Suppressor macrophage treated with lipopolysaccharide for 4 hours (primary cell): ENCODE data around the gene ATP6V1F.

Experiments used
- DNase-seq: peaks from one replicate; pipeline ENCODE4 v3.0.0-alpha.2; 2020

The ATP6V1F gene

DNA sequence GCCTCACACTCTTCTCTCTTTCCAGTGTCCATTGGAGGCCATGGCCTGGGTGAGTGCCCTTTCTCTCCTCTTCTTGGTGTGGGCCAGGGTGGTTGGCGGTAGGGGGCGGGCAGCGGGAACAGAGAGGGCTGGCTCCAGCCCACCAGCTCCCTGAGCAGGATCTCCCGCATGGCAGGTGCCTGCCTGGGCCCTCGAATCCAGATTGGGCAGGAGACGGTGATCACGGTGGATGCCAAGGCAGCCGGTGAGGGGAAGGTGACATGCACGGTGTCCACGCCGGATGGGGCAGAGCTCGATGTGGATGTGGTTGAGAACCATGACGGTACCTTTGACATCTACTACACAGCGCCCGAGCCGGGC lies 13.5 kb upstream of the ATP6V1F start:
- DNase-seq, result no peak

GRCh38 chr7:128849804-128850490 lies 12.7 kb upstream of the ATP6V1F start:
- DNase-seq, result no peak

- DNase-seq, result no peak
These were observed 10.0 kb upstream of the ATP6V1F start for GRCh38 chr7:128852537-128853254.

DNA sequence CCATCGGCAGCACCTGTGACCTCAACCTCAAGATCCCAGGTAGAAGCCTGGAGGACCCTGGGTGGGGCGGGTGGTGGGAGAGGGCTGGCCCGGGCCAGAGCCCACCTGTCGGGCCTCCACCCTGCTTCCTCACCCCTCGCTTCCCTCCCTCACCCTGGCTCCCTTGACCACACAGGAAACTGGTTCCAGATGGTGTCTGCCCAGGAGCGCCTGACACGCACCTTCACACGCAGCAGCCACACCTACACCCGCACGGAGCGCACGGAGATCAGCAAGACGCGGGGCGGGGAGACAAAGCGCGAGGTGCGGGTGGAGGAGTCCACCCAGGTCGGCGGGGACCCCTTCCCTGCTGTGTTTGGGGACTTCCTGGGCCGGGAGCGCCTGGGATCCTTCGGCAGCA lies 8.9 kb upstream of the ATP6V1F start:
- no peak for DNase-seq

DNA sequence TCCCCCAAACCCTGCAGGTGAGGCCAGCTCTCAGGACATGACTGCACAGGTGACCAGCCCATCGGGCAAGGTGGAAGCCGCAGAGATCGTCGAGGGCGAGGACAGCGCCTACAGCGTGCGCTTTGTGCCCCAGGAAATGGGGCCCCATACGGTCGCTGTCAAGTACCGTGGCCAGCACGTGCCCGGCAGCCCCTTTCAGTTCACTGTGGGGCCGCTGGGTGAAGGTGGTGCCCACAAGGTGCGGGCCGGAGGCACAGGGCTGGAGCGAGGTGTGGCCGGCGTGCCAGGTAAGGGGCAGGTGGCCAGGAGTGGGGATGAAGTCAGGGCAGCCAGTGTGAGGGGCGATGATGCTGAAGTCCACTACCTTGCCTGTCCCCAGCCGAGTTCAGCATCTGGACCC lies 8.3 kb upstream of the ATP6V1F start:
- DNase-seq, result no peak

DNA sequence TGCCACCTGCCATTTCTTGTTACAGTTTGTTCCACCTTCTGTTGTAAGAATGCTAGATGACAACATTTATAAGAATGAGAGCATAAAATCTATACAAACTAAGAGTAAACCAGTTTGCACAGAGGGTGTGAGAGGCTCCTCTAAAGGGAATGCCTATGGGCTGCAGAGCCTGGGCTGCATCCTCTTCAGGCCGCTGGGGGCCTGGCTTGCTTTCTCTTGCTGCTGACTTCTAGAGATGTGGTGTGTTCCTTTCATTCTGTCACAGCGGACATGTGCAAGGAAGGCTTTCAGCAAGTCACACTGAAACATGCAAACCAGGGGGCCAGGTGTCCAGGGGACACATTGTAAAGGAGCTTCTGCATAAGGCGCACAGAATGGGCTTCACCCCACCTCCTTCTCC lies 7.1 kb upstream of the ATP6V1F start:
- DNase-seq, result no peak

- DNase-seq, result no peak
These were observed 6.5 kb upstream of the ATP6V1F start for GRCh38 chr7:128856001-128856718.

- DNase-seq, result no peak
These were observed 4.0 kb upstream of the ATP6V1F start for GRCh38 chr7:128858380-128859231.

DNA sequence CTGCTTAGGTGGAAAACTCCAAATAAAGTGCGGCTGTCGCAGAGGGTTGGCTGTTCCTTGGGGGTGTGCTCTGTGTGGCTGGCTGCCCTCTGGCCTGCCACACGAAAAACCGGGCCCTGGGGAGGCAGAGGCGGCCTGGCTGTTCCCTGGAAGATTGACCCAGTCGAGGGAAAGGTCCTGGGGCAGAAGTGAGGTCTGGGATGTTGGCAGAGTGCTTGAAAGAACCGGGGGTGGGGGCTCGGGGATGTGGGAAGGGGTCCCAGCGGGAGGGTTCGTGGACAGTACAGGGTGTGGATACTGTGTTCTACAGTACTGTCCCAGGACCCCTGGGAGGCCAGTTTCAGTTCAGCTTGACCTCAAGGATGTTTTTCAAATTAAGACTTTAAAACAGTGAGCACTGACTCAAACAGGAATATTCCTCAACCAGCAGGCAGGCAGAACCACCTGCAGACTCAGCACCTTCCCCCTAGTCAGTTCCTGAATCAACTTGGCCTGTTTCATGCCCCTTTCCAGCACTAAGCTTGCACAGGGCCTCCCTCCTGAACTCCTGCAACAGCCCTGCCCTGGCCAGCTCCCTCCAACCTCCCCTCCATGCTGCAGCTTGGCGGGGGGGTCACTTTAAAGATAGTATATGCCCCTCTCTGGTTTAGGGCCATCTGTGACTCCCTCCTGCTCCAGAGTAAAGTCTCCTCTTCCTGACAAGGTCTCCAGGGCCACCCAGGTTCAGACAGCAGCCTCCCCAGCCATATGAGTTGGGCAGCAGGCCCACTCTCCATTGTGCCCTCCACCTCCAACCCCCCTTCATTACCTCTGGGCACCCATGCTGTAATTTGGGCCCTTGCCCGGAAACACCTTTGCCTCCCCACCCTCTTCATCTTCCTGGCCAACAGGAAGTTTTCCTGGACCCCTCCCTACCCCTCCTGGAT lies 3.2 kb upstream of the ATP6V1F start:
- no peak for DNase-seq

GRCh38 chr7:128860158-128861073 lies 2.2 kb upstream of the ATP6V1F start:
- no peak for DNase-seq

DNA sequence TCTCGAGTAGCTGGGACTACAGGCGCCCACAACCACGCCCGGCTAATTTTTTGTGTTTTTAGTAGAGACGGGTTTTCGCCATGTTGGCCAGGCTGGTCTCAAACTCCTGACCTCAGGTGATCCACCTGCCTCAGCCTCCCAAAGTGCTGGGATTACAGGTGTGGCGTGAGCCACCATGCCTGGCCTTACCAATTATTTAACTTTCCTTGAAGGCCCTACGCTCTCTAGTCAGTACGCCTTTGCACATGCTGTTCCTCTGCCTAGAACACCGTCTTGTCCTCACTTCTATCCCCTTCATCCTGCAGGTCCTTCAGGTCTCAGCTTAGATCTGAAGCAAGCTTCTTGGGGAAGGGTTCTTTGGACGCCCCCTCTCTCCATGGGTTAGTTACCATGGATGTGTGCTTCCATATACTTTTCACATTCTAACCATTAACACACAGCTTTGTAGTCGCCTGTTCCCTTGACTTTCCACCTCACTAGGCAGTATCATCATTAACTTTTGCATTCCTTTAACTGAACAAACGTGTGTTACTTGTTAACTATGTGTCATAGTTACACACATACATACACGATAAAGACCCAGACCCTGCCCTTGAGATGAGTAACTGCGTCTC lies 592 bp upstream of the ATP6V1F start:
- DNase-seq, result no peak

DNA sequence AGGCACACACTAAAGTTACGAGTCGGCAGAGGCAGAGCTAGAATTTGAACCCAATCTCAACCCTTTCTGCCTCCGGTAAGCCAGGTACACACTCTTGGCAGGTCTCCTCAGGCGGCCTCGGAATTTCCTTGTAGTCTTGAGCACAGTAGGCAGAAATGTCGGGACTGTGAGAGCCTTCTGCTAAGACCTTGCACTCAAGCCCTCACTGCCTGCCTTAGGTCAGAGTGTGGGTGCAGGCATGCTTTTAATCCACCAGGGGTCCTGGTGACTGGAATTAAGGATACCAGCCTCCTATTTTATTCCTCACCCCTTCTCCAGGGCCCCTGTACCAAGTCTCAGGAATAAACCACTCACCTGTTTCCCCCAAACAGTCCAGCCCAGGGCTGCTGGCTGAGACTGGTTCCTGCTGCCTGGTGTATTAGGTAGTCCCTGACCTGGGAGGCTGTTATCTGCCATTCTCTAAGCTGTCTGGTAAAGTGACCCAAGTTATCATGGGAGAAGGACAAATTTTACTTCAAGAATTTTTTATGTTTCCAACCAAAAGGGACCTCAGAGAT lies 855 bp downstream of the ATP6V1F start:
- DNase-seq, result peak; percentile 66

GRCh38 chr7:128865303-128865702 lies 2.6 kb downstream of the ATP6V1F start:
- no peak for DNase-seq

GRCh38 chr7:128865996-128866877 lies 3.6 kb downstream of the ATP6V1F start:
- no peak for DNase-seq

GRCh38 chr7:128867241-128867640 lies 4.6 kb downstream of the ATP6V1F start:
- no peak for DNase-seq

- DNase-seq, result no peak
These were observed 5.4 kb downstream of the ATP6V1F start for GRCh38 chr7:128867842-128868623.

DNA sequence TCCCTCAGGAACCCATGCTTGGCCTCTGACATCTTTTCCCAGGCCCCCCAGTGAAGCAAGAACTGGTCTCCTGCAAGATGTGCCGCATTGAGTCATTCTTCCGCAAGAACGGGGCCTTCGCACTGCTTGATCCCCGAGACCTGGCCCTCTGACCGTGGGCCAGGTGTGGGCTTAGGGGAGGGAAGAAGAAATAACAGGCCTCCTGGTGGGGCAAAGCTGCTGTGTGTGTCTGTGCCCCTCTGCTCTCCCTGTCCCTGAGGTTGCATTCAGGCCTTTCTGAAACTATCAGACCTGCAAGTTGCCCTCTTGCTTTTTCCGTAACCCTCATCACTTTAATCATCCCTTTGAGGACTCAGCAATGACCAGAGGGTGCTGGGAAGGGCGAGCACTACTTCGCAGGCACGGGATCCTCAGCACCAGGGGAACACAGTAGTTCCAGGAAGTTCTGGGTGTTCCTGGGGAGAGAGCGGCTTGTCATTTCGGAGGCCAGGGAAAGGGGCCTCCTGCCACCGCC lies 6.0 kb downstream of the ATP6V1F start:
- no peak for DNase-seq
